Stimulated activated CD8-positive, alpha-beta memory T cell treated with anti-CD3 and anti-CD28 coated beads, Interleukin-15, amount 100 ng/mL, for 24 hours (primary cell): ENCODE measurements around the gene SLC25A13.

Source experiments
- DNase-seq: peaks from one replicate; pipeline ENCODE4 v3.0.0-alpha.2; 2020; ENCODE audit warnings: low read depth

Gene SLC25A13

GRCh38 chr7:96322373-96322695 lies 436 bp upstream of the SLC25A13 start:
- DNase-seq = no peak

DNA sequence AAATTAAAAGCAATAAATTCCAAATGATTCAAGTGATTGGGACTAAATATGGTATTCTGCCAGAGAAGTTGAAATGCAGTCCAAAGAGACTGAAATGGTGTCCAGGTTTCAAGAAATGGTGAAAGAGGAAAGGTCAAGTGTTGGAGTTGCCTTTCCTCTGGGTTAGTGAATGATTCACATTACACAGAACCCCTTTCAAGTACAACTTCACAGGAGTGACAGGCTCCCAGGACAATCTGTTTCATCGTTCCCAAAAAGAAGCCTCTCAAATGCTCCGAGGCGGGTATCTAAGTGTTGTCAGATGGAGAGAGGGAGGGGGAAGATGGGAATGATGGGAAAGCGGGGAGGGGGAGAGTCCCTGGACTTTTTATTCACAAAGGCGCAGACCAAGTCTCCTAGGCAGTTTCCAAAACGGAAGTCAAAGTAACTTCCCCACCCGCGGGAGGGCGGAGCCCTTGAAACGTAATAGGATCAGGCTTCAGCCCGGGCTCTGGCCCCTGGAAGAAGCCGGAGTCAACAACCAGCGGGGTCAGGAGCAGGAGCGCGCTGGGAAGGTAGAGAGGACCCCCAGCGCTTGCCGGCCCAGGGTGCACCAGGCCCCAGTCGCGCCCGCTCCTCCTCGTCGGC lies 754 bp downstream of the SLC25A13 start:
- DNase-seq = no peak

DNA sequence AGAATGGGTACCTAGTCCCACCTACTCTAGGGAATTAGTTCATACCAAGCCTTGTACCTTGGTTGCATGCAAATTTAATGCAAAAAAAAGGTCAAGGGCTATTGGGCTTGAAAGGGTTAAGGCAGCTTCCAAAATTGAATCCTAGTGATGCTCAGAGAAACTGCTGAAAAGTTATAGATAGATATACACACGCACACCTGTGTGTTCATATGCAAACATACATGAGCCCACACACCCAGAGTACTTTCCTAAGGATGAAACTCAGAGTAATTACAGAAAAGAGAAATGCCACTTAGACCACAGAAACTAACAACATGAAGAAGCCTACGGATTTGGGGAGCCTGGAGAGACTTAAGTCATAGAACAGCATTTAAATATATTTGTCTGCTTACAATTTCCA lies 1.5 kb downstream of the SLC25A13 start:
- DNase-seq = no peak

DNA sequence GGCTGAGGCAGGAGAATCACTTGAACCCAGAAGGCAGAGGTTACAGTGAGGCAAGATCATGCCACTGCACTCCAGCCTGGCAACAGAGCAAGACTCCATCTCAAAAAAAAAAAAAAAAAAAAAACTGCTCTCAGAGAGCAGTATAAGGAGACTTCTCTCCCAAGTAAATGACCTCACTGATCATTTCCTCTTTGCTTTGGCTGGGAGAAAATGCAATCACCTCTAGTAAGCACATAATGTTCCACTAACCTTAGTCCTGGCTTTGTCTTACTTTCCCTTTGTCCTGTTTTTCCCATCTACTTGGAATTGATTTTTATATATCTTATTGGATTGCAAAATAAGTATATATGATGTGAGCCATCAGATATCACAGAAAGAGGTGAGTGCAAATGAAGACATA lies 2.5 kb downstream of the SLC25A13 start:
- no peak for DNase-seq

DNA sequence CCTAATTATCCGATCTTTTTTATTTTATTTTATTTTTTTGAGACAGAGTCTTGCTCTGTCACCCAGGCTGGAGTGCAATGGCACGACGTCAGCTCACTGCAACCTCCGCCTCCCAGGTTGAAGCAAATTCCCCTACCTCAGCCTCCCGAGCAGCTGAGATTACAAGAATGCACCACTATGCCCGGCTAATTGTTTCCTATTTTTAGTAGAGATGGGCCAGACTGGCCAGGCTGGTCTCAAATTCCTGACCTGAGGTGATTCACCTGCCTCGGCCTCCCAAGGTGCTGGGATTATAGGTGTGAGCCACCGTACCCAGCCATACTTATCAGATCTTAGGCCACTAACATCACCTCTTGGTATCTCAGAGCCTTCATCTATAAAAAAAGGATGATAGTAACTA lies 4.9 kb downstream of the SLC25A13 start:
- no peak for DNase-seq

- no peak for DNase-seq
These were observed 6.8 kb downstream of the SLC25A13 start for GRCh38 chr7:96315125-96315512.

- no peak for DNase-seq
These were observed 7.3 kb downstream of the SLC25A13 start for GRCh38 chr7:96314402-96315124.

- DNase-seq = no peak
These were observed 8.0 kb downstream of the SLC25A13 start for GRCh38 chr7:96313940-96314339.

GRCh38 chr7:96312502-96312901 lies 9.4 kb downstream of the SLC25A13 start:
- DNase-seq = no peak

DNA sequence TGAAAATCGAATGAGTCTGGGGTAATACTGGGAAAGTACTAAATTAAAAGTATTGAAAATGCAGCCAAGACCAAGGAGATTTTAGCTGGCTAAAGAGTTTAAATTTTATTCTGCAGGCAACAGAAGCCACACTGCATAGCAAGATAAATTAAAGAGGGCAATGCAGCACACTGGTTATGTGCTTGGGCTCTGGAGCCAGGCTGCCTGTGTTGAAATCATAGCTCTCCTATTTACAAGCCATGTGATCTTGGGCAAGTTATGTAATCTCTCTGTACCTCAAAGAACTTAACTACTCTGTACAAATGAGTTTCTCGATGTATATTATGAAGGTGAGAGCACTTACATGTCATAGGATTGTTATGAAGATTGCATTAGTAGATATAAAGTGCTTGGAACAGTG lies 9.9 kb downstream of the SLC25A13 start:
- DNase-seq = no peak

- no peak for DNase-seq
These were observed 11.8 kb downstream of the SLC25A13 start for GRCh38 chr7:96310110-96310509.

- DNase-seq = no peak
These were observed 13.0 kb downstream of the SLC25A13 start for GRCh38 chr7:96308950-96309263.

GRCh38 chr7:96308253-96308949 lies 13.5 kb downstream of the SLC25A13 start:
- no peak for DNase-seq

- DNase-seq = no peak
These were observed 15.3 kb downstream of the SLC25A13 start for GRCh38 chr7:96306385-96307125.

- DNase-seq = no peak
These were observed 16.0 kb downstream of the SLC25A13 start for GRCh38 chr7:96305915-96306314.

- DNase-seq = no peak
These were observed 17.3 kb downstream of the SLC25A13 start for GRCh38 chr7:96304573-96304972.

DNA sequence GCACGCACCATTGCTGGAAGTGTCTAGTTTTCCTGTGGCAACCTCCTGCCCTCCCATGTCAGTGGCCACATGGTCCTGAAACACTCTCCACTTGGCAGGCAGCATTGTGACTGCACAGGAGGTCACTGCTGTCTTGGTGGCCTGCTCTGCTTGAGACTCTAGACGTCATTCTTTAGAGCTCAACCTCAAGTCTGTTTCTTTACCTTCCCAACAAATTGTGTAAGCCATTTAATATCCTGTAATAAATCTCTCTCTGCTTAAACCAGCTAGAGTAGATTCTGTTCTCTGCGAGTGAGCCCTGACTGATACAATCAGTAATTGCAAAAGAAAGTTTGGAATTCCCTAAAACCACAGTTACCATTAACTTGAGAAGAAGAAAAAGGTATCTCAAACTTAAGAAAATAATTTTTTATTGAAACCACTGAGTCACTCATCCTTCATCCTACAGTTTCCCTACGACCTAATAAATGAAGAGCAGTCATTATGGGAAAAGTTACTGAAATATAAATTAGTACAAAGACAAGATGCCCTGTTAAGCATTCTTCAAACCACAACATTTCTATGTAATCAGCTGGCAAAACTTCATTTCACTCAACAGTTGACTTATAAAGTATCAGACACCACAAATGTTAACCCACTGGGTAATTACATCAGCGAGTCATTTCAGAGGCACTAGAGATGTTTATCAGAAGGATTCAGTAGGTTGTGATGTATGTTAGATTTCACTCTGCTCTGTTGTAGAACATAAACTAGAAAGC lies 18.0 kb downstream of the SLC25A13 start:
- DNase-seq = no peak

DNA sequence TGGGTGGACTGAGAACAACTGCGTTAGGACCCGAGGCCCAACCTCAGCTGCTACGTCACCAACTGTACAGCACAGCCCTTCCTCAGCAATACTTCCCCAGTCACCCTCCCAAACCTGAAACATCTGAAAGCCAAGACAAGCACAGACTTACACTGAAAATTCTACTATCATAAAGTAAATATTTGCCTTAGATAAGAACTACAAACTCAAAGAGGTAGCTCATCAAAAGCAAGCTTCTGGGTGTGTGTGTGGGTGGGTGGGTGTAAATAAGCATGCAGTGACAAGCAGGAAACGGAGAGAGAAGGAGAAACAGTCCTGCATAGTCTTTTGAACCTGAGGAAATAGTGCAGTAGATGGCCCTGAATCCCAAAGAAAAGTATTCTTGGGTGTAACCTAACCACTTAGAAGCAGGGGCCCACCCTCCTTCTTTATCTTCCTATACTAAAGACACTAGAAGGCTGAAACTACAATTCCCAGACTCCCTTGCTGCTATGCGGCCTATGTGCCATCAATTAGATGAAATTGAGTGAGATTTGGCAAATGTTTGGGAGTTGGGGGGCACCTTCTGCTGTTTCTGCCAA lies 18.7 kb downstream of the SLC25A13 start:
- no peak for DNase-seq

- DNase-seq = no peak
These were observed 20.9 kb downstream of the SLC25A13 start for GRCh38 chr7:96300986-96301385.

DNA sequence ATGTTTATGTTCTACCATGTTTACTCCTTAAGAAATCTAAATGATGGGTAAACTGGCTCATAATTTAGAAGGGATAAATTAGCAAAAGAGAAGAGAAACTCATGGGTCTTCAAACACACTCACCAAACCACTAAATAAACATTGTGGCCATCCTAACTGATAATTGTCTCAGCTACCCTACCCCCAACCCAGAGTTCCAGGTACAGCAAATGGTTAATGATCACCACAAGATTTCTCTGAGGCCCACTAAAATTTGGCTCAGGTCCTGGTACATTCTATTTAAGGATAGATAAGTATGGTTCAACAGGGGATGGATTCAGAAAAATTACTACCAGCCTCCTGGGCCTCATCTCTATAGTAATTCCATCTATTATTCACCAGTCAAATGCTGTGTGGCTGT lies 21.4 kb downstream of the SLC25A13 start:
- no peak for DNase-seq

- DNase-seq = no peak
These were observed 22.4 kb downstream of the SLC25A13 start for GRCh38 chr7:96299496-96299895.

GRCh38 chr7:96297876-96298275 lies 24.0 kb downstream of the SLC25A13 start:
- DNase-seq = no peak
